HG03039 (cell line): ENCODE measurements around the gene SLC38A4.

Experiments used
- ATAC-seq: cut with Tn5 transposase; IDR thresholded peaks from one replicate; pipeline ENCODE4 v1.9.1; 2021; ENCODE audit warnings: mild to moderate bottlenecking, moderate library complexity; ENCODE audit not compliant: unreplicated experiment

SLC38A4 gene

DNA sequence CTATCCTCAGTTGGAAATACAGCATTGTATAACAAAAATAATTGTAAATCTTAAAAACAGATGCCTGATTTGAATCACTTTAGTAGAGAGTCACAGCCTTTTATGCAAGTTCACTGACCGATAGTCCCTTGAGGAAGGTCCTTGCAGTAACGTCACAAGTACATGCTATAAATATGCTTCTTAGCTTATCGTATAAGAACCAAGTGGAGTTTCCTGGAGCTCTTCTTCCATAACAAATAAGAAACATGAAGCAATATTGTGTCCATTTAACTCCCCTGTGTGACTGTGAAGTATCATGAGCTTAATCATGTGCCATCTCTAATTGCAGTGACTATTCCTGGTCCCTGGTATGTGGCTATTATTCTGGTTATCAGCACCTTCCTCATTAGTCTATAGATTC, 107.9 kb downstream of the SLC38A4 start:
- no peak for ATAC-seq

DNA sequence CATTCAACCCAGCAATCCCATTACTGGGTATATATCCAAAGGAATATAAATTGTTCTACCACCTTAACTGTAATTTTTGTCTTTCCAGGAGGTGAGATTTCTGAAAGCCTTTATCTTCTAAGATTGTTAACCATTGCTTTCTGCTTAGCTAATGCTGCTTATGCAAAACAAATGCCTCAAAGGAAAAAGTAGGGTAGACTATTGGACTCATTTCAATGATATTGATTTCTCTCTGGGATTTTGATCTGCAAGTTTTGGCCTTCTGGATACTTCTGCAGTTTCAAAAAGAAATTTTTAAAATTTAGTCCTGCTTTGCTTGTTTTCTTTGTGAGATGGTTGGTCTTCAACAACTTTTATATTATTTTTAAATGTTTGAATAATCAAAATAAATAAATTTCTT, 108.6 kb downstream of the SLC38A4 start:
- ATAC-seq, result no peak
